Cerebellar nuclear complex (tissue), 1 donor: ENCODE results near the gene ZNF837.
"Not testable (repeated sequence)": the region's sequence is repeated elsewhere in the genome, so short reads cannot be mapped to it uniquely, and the experiment has no call there.

ENCODE experiments used
- DNase-seq, 2 experiments: peaks; one replicate each; lab custom pipeline; 2025; lab: John Stamatoyannopoulos, UW

The ZNF837 gene

GRCh38 chr19:58350001-58350861 is 30.6 kb downstream of the ZNF837 start:
- DNase-seq, result no peak

GRCh38 chr19:58349590-58349989 is 31.2 kb downstream of the ZNF837 start:
- no peak for DNase-seq

GRCh38 chr19:58348080-58348479 is 32.8 kb downstream of the ZNF837 start:
- DNase-seq, result not testable (repeated sequence)

GRCh38 chr19:58346961-58347929 is 33.6 kb downstream of the ZNF837 start:
- DNase-seq, result peak in 1 of 2 experiments; percentile 66

- DNase-seq, result no peak
Observed at GRCh38 chr19:58345558-58345957, 35.3 kb downstream of the ZNF837 start.

- DNase-seq, result no peak
Observed at GRCh38 chr19:58338825-58339558, 41.8 kb downstream of the ZNF837 start.

- DNase-seq, result no peak
Observed at GRCh38 chr19:58338336-58338735, 42.5 kb downstream of the ZNF837 start.

GRCh38 chr19:58336820-58337219 is 44.0 kb downstream of the ZNF837 start:
- no peak for DNase-seq

GRCh38 chr19:58336216-58336615 is 44.6 kb downstream of the ZNF837 start:
- DNase-seq, result no peak

- no peak for DNase-seq
Observed at GRCh38 chr19:58335630-58336029, 45.2 kb downstream of the ZNF837 start.

GRCh38 chr19:58334691-58335249 is 46.1 kb downstream of the ZNF837 start:
- DNase-seq, result no peak

- DNase-seq, result no peak
Observed at GRCh38 chr19:58332697-58333096, 48.1 kb downstream of the ZNF837 start.

- no peak for DNase-seq
Observed at GRCh38 chr19:58330458-58330857, 50.4 kb downstream of the ZNF837 start.

GRCh38 chr19:58328999-58329398 is 51.8 kb downstream of the ZNF837 start:
- DNase-seq, result no peak

GRCh38 chr19:58326914-58327726 is 53.7 kb downstream of the ZNF837 start, which contains the start of gene ZSCAN22:
ZSCAN22 (plus strand) TSS chr19:58326994; CDS start chr19:58334803, 7,809 bp downstream.
- peak; percentile 87 for DNase-seq

GRCh38 chr19:58326501-58326913 is 54.3 kb downstream of the ZNF837 start:
- DNase-seq, result no peak

- DNase-seq, result no peak
Observed at GRCh38 chr19:58325311-58326022, 55.4 kb downstream of the ZNF837 start.

GRCh38 chr19:58319241-58319640 is 61.6 kb downstream of the ZNF837 start:
- no peak for DNase-seq

GRCh38 chr19:58318297-58318696 is 62.5 kb downstream of the ZNF837 start:
- DNase-seq, result no peak
